Right renal pelvis (tissue), 4 donors: ENCODE data around the gene CCDC158. TPM values are rescaled to one million over a fixed set of nuclear protein-coding genes. Genes with fewer than 3 reads are reported as not detected.
"Not testable (repeated sequence)": the region's sequence is repeated elsewhere in the genome, so short reads cannot be mapped to it uniquely, and the experiment has no call there.

Experiments
- DNase-seq, 4 donors: peaks; one replicate each; pipeline ENCODE4 v3.0.0-alpha.2; 2013; ENCODE audit warnings: low read depth in 4 of 4, low spot score in 3 of 4, missing footprints in 1 of 4
- polyA plus RNA-seq, 4 donors: library from polyadenylated mRNA; unstranded; fragments of 120-200 nt; gene quantifications; one replicate each; pipeline ENCODE4 v1.2.1, GENCODE V29; 2013; ENCODE audit not compliant: insufficient read length in 4 of 4

The CCDC158 gene
- polyA plus RNA-seq, 4 donors: 0.55 to 1.0 (median 0.77) TPM

- no peak for DNase-seq
Measured at GRCh38 chr4:76430519-76431388, 9.8 kb upstream of the CCDC158 start.

DNA sequence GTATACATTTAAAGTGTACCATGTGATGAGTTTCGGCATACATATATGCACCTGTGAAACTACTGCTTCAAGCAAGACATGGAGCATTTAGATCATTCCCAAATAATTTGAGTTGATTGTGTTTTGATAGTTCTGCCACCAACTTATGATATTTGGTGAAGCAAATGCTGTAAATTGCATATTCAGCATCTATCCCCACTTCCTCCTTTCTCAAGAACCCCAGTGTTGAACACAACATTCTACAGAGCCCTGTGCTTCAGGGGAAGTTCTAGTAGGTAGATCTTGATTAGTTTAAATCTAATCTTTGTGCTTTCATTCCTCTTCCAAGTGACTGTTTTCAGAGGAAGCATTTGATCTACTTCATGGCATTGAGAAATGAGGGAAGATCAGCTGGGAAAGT, 8.7 kb upstream of the CCDC158 start:
- DNase-seq: no peak

- no peak for DNase-seq
Measured at GRCh38 chr4:76426272-76426671, 5.3 kb upstream of the CCDC158 start.

- DNase-seq: not testable (repeated sequence)
Measured at GRCh38 chr4:76423159-76423558, 2.2 kb upstream of the CCDC158 start.

- no peak for DNase-seq
Measured at GRCh38 chr4:76420188-76420761, 666 bp downstream of the CCDC158 start.

- no peak for DNase-seq
Measured at GRCh38 chr4:76410636-76411035, 10.3 kb downstream of the CCDC158 start.

DNA sequence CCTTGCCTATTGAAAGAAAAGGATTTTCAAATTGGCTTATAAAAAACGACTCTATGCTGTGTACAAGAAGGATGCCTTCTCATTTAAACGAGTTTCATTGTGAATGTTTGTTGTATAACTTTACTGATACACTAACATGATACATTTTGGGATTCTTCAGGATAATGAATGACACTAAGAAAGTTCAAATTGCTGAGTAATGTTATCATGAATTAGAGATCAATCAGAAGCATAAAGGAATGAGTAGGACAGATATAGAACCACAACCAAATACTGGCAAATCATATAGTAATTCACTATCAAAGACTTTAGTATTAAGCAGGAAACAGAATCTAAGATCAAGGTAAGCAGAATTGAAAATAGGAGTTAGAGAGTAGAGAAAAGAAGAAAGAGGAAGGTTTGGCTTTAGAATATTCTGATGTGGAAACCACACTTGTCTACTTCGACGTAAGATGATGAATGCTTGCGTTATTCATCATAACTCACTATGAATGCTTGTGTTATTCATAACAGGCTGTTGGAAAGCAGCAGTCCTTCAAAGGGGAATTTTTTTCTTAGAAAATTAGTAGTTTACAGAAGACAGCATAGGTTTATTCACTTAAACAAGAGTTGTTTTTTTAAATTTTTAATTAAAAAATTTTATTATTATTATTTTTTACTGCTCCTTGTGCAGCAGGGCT, 13.4 kb downstream of the CCDC158 start:
- no peak for DNase-seq

- no peak for DNase-seq
Measured at GRCh38 chr4:76406081-76406480, 14.9 kb downstream of the CCDC158 start.

DNA sequence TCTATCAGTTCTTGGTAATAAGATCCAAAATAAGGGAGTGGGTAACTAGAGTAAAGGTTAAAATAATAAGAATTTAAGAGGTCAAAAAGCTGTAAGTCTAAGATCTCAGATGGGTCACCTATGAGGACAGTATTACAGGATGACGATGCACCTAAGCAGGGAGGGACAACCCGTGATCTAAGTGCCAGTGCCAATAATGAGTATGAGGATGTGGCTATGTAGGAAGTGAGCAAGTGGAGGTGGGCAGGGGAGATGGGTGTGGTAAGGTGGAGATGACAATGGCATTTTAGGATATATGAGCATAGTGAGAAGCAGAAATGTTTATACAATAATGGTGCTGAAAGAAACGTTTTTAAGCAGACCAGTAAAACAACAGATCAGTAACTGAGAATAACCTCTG, 19.3 kb downstream of the CCDC158 start:
- no peak for DNase-seq

DNA sequence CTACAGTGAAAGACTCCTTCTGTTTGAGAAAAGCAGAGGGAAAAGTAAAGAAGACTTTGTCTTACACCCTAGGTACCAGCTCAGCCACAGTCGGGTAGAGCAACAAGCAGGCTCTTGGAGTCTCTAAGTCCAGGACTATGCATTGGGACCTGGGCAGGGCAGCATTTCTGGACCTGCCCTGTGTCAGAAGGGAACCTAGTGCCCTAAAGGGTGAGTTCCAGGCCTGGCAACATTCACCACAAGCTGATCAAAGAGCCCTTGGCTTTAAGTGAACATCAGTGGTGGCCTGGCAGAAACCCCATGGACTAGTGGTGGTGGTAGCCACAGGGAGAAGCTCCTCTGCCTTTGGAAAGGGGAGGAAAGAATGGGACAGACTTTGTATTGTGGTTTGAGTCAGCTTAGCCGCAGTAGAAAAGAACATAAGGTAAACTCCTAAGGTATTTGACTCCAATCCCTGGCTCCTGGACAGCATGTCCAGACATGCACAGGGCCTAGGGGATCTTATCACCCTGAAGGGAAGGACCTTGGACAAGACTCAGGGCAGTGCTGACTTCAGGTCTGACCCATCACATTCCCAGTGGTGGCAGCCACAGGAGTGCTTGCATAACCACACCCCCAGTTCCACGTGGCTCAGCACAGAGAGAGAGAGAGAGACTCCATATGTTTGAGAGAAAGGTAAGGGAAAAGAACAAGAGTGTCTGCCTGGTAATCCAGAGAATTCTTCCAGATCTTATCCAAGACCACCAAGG, 32.6 kb downstream of the CCDC158 start:
- DNase-seq: no peak

DNA sequence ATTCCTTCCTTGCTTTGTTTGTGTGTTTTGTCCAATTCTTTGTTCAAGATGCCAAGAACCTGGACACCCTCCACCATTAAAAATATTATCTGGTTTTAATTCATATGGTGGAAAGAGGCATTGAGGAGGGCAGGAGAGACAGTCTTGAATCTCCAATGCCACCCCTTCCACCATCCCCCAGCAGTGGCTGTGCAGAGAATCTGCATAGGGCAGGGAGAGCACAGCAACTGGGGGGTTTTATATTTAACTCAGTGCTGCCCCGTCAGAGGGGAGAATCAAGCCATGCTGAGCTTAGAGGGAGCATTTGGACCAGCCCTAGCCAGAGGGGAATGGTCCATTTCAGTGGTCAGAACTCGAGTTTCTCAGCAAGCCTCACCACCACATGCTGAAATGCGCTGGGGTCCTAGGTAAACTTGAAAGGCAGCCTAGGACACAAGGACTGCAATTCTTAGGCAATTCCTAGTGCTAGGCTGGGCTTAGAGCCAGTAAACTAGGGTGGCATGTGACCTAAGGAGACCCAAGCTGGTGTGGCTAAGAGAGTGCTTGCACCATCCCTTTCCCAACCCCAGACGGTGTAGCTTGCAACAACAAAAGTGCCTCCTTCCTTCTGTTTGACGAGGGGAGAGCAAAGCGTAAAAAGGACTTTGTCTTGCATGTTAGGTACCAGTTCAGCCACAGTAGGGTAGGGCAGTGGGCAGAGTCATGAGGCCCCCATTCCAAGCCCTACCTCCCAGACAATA, 34.2 kb downstream of the CCDC158 start:
- DNase-seq: no peak

- no peak for DNase-seq
Measured at GRCh38 chr4:76385974-76386373, 35.0 kb downstream of the CCDC158 start.

DNA sequence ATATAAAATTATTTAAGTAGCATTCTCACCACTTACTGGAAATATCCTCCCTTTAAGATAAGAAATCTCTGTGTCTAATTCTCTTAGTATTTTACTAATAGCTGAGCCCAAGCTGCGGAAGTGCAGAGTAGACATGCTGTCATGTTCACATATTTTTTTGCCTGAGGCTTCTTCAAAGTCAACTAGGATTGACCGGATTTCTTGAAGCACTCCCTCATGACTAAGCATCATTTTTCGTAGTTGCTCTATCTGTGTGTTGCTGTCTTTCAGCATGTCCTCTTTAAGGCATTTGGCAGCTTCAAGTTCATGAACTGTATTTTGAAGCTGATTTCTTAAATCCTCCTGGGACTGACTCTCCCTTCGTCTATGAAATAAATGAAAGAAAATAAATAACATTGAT, 36.9 kb downstream of the CCDC158 start:
- DNase-seq: no peak

GRCh38 chr4:76383001-76383400, 37.9 kb downstream of the CCDC158 start:
- no peak for DNase-seq

GRCh38 chr4:76381986-76382385, 39.0 kb downstream of the CCDC158 start:
- no peak for DNase-seq

- DNase-seq: no peak
Measured at GRCh38 chr4:76380561-76380960, 40.4 kb downstream of the CCDC158 start.

DNA sequence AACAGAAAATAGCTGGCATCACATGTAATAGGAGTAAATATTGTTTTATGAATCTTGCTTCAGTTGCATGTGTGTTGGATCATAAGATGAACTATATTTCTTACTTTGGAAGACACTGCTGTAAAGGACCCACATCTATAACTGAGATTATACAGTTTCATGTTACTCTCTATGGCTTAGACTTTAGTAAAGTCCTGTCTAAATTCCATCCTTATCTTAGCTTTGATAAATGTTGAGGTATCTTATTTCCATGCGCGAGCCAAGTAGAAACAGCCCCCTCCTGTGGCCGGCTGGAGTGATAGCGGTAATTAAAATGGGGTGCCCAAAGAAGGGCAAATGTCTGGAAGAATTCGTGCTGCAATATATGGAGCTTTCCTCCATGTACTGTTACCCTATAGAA, 43.0 kb downstream of the CCDC158 start:
- no peak for DNase-seq

DNA sequence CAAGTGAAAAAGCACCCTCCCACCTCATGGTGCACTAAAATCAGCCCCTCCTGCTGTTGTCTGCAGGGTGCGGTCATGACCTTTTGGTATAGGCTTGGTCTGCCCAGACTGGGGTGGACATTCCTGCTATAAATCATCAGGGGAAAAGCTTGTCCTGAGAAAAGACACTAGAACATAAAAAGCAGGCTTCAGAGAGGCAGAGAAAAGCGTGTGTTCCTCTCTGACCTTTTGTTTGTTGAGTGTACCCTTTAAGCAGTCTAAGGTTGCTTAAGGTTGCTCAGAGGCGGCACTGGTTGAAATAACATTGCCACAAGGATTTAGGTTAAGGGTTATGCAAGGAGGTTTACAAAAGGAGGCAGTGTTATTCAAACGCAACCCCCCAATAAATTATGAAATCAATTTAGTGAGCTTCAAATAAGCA, 43.5 kb downstream of the CCDC158 start:
- DNase-seq: no peak

GRCh38 chr4:76376534-76376933, 44.4 kb downstream of the CCDC158 start:
- DNase-seq: no peak

DNA sequence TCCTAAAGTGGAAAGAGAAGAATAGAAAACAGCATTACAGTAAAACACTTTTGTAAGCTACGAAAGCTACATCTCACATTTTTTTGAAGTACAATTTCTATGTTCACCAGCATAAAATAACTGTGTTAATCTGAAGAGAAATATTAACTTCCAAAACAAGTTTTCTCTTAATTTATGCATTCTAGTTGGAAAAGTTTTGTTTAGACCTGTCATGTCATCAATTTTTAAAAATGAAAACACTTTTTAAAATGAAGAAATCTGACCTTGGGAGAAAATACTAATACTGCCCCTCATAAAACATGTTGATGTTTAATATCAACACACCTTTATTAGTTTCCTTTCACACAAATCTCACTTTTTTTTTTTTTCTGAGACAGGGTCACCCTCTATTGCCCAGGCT, 45.2 kb downstream of the CCDC158 start:
- no peak for DNase-seq
